Uterus (tissue), 2 donors: ENCODE results near the gene MAGEB1.

ENCODE experiments used
- CTCF ChIP-seq, 4 experiments: fragments of 200-600 bp in 2 of 4; fragments of 450-650 bp in 2 of 4; sonication (generic) in 2 of 4; IDR thresholded peaks; one replicate each; pipeline ENCODE4 v1.5.1; 2016 to 2019; ENCODE audit warnings: antibody characterized with exemption in 4 of 4, mild to moderate bottlenecking in 2 of 4, moderate library complexity in 1 of 4
- POLR2A ChIP-seq, 2 donors: fragments of 450-650 bp; IDR thresholded peaks; one replicate each; pipeline ENCODE4 v1.6.1; 2016; ENCODE audit warnings: antibody characterized with exemption in 2 of 2, mild to moderate bottlenecking in 1 of 2, moderate library complexity in 1 of 2

- no peak for TF ChIP-seq CTCF (IDR thresholded peaks at IDR 0.05)
- TF ChIP-seq POLR2A (IDR thresholded peaks at IDR 0.05), result no peak
Measured at GRCh38 chrX:30220661-30221060, 26.3 kb upstream of the MAGEB1 start.
